HG03064 (cell line): ENCODE results near the gene PLCB1.
"Not testable (repeated sequence)": the region's sequence is repeated elsewhere in the genome, so short reads cannot be mapped to it uniquely, and the experiment has no call there.

Experiments used
- ATAC-seq: cut with Tn5 transposase; IDR thresholded peaks from one replicate; pipeline ENCODE4 v1.9.1; 2021; ENCODE audit warnings: low read depth; ENCODE audit not compliant: unreplicated experiment

PLCB1 gene

DNA sequence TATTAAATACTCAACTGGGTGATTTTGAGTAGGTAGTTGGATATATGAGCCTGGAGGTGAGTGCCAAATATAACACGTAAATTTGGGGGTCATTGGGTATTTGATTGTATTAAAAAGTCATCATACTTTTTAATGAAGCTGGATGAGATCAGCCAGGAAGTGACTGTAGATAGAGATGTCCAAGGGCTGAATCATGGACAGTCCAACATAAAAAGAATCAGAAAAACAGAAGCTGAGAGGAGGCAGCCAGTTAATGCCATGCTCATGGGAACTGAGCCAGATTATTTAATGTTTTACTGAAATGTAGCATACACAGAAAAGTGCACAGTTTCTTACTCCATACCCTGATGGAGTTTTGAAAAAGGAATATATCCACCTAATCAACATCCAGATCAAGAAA is 501.3 kb downstream of the PLCB1 start:
- no peak for ATAC-seq

DNA sequence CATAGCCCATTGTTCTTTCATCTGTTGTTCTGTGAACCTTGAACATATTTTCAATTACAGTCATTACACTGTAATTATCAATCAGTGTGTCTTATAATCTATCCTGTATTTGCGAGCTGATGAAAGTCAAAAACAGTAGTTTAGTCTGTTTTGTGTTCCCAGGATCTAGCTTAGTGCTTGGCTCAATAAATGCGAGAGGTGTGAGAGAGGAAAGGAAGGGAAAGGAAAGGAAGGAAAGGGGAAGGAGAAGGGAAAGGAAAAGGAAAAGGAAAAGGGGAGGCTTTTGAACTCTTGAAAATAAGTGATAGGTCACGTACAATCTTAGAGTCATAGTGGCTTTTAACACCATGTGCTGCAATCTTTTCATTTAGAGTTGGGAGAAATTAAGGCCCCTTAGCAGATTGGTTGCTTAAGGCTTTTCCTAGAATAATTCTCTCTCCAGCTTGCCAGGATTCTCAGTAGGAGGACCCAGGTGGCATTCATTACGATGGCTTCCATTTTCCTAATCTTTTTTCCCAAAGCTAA is 503.0 kb downstream of the PLCB1 start:
- no peak for ATAC-seq

DNA sequence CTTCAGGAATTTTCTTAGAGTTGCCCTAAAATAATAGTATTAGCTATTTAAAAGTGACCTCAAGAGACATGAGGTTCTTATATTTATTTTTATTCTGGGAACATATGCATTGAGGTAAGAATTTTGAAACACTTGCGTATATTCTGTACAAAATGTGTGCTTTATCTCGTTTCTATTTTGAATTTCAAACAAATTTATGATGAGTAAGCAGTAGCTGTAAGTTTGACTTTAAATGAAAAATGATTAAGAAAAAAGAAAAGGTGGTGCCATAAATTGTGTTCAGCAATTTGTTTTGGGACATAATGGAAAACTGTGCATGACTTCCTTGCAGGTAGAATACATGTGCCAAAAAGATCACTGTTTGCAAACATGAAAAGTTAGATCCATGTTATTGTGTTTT is 503.8 kb downstream of the PLCB1 start:
- no peak for ATAC-seq

DNA sequence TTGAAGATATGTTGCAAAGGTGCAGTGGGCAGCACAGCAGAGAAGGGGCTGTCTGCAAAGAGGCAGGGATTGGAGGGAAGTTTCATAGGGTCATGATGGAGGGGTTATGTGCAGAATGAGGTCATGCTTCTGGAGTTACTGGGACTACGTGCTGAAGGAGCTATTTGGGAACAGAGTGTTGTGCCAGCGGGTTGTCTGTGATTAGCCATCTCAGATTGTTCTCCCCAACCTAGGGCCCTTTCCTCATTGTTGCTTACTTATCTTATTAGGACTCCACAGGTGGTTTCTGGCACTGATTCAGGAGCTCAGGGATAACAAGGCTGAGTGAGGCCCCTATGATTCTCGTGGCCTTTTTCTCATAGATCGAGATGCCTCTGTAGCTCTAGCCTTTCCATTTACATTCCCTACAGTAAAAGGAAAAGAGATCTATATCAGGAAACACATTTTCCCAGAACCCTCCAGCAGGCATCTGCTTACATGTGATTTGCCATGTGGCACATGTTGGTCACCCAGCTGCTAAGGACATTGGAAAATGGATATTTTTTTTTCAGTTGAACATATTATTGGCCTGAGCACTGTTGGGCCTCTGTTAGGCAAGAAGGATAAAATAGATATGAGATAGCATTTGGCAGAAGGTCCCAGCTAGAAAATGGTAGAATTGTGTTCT is 507.2 kb downstream of the PLCB1 start:
- ATAC-seq: no peak

DNA sequence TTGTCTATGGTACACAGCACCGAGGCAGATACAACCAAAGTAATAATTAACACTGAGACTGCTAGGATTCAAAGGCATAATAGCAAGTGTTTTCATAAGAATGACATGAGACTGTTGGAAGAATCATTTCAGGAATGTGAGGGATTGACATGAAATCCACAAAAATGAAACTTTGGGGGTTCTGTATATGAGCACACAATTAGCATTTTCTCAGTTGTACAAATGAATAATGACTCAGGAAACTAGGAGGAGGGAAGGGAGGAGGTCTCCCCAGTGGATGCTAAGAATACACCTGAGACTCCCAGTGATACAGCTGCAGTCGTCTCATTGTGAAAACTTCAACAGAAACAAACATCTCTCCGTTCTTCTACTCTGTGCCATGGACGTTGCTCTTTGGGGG is 508.4 kb downstream of the PLCB1 start:
- ATAC-seq: no peak

DNA sequence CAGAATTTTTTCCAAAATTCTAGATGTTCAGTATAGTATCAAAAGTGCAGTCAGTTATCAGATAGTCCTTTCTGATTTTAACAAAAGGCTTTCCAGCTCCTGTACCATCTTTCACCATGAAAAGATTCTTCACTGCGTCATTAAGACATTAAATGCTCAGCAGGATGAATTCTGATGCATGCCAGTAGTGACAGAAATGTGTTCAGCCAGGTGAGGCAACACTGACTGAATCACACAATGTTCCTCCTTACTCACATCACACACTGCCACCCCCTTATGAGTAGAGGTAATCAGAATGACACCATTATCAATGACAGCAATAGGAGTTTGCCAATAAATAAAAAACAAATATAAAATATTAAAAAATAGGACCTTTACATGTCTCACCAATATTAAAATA is 510.2 kb downstream of the PLCB1 start:
- ATAC-seq: no peak

DNA sequence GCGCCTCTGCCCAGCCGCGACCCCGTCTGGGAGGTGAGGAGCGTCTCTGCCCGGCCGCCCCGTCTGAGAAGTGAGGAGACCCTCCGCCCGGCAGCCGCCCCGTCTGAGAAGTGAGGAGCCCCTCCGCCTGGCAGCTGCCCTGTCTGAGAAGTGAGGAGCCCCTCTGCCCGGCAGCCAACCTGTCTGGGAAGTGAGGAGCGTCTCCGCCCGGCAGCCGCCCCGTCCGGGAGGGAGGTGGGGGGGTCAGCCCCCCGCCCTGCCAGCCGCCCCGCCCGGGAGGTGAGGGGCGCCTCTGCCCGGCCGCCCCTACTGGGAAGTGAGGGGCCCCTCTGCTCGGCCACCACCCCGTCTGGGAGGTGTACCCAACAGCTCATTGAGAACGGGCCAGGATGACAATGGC is 512.4 kb downstream of the PLCB1 start:
- not testable (repeated sequence) for ATAC-seq

DNA sequence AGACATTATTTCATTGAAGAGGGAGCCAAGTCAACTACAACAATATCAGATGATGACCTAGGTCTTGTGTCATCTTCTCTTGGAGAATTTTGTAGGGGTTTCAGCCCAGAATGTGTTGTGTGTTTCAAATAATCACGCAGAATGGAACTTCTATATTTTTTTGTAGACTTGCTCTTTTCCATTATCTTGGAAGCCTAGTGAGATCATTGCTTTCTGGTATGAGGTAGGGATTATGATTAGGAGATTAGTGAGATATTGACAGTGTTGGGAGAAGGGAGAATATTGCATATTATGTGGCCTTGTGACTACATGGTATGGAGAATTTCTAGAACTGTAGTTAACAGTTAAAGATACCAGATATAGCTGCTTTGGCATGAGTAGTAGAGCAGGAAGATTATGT is 513.3 kb downstream of the PLCB1 start:
- ATAC-seq: no peak

DNA sequence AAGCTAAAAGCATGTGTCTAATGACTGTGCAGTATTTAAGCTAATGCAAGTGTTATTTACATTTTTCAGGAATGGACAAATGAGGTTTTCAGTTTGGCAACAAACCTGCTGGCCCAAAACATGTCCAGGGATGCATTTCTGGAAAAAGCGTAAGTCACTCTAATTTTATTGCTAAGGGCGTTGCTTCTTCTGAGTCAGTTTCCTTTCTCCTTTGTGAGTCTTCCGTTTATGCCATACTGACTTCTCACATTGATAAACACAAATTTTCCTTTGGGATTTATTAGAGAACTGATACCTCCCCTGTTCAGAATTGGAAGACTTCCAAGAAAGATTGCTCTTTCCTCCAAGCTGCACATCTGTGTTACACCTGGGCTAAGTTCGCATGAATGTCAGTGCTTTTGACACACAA is 514.0 kb downstream of the PLCB1 start:
- no peak for ATAC-seq

DNA sequence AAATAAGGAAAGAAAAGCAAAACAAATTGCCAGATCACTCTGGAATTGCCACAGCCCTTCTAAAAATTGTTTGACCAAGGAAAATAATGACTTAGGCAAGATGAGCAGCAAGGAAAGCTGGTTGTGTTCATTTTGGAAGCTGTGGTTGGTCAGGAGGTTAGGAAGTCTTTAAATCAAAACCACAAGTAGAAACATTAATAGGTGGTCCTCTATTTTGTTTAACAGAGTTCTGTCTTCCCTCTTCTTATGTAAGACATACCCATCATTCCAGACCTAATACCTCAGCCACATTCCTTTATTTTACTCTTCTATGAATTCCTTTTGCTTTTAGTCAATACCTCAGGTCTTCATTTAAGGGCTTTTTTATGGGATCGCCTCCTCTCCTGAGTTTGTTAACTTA is 514.6 kb downstream of the PLCB1 start:
- no peak for ATAC-seq

DNA sequence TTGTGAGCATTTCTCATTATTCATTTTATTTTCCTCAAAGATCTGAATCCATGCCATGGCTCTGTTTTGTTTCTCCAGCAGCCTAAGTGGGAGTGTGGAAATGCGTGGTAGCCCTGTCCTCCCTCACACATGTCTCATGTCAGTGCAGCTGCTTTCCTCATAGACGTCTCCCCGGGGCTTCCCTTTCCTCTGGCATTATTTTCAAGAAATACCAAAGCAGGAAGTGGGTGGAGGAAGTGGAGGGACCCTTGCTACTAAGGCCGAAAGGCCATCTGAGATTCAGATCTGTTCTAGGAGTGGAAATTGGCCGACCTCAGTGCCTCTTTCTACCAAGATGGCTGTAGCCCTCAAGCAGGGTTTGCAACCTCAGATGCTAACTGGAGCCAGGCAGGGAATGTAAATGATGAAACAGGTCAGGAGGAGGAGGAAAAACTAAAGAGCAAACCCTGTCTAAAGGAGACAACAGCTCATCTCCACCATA is 515.9 kb downstream of the PLCB1 start:
- ATAC-seq: no peak

DNA sequence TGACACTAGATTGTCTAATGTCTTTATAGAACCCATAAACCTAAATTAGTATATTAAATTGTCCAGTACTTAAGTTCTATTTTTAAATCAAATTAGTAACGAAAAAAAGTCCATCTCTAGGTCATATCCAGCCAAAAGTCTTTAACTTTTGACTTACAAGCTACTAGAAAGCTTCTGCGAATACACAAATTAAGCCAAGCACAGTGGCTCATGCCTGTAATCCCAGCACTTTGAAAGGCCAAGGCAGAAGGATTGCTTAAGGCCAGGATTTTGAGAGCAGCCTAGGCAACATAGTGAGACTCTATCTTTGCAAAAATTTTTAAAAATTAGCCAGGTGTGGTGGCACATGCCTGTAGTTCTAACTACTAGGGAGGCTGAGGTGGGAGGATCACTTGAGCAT is 516.4 kb downstream of the PLCB1 start:
- no peak for ATAC-seq

DNA sequence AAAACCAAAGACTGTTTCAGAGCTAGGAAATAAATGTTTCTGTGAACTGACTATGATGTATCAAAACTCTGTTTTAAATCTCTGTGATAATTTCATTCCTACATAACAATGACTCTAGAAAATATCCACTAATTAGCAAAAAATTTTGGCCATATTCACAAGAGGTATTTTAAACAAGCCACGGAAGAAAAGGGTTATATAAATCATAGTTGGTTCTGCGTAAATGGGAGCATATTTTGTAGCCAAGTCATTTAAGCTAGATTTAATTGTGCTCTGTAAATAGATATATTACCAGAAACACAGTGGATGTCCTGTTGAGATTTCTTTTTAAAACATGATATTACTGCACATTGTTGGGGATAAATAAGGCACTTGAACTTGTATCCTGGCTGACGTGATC is 520.3 kb downstream of the PLCB1 start:
- no peak for ATAC-seq

DNA sequence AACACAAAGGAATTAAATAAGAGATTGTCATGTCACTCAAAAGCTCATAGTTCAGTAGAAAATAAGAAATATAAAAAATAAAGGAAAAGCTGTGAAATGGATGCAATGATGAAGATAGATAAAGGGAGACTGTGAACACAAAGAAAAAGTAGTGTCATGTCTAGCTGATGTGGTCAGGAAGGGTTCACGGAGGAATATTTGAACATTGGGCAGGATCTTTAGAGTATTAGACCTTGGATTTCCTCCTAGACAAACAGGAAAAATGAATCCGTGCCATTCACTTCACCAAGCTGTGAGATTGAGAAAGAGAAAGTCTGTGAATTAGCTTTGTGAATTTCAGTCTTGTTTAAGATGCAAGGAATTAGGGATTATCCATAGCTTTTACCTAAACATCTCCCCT is 522.4 kb downstream of the PLCB1 start:
- ATAC-seq: no peak

DNA sequence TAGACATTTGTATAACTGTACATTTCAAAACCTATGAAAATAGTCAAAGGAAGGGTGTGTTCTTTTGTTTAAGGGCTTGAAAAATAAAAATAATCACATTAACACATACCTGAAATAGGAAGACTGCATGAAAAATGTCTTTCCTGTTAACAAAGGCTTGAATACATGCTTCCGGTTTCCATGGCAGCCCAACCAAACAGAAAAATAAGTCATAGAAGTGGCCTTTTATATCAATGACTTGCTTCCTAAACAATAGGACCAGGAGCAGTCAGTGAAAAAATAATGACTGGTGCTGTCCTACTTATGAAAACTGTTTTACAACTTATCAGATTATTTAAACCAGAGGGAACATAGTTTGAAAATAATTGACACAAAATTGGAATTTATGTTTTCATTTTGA is 524.3 kb downstream of the PLCB1 start:
- no peak for ATAC-seq

DNA sequence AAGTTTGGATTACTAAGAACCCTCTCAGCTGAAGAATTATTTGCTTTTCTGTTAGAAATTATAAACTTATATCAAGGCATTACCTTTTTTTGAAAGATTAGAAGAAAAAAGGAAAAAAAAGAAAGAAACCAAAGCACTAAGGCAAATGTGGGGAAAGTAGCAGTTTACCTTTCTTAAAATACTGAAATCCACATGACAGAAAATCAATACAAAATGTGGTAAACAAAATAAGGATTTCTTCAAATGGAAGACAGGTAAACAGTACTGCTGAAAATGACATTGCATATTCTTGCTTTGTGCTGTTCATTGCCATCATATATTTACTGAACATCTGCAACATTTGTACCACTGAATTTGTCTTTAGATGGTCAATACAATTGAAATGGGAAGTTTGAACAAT is 525.6 kb downstream of the PLCB1 start:
- no peak for ATAC-seq

DNA sequence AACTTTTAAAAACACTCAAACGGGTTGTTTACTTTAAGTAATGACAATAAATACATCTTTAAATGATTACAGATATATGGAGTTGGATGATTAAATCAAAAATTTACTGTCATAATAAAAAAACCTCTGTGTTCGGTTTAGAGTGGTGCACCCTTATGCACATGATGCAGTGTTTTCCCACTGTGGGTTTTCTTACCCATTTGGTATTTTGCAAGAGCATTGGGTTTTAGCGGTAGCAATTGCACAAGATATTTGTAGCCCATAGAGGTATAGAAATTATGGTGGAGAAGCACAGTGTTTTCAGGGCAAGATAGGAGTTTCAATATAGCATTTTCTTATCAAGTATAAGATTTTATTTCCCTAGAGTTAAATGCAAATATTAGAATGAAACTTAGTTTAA is 526.0 kb downstream of the PLCB1 start:
- ATAC-seq: no peak

DNA sequence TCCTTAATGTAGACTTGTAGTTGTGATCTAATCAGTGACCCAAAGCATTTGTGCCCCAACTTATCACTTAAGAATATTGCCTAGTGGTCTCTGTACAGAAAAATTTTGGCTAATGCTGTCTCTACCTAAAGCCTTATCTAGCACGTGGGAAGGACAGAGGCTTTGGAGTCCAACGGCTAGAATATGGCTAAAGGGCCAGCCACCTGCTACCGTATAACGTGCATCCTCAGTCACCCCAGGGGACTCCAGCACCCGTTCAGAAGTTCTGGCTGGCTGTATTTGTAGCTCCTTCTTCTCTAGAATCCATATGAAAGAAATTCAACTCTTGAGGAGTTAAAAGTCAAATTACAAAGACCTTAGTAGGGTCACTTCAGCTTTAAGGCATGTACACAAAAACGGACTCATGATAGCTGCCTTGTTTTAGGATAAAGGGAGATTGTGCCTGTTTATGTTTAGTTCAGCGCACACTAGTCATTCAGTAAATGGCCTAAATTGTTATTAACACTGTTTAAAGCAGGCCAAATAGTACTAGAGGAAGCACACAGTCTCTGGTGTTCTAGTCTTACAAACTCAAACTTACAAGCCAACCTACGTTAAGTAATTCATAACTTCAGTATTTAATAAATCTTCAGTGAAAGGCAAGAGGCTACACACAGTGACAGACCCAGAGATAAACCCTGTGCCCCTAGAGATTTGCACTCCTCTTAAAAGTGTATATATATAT is 529.3 kb downstream of the PLCB1 start:
- no peak for ATAC-seq

DNA sequence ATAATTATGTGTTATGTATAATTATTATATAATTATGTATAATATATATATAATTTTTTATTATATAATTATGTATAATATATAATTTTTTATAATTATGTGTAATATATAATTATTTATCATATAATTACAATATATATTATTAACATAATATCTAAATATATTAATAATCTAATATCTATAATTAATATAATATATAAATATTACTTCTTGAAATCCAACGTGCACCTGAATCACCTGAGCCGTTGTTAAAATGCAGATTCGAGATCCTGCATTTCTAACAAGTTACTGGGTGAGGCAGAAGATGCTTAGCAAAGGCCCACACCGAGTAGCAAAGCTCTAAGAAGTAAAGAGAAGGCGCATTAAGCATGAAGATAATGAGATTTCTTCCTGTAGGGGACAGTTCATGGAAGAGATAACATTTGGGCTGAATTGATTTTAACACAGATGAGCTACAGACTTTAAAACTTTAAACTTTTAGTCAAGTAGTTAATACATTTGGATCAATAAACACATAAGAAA is 530.4 kb downstream of the PLCB1 start:
- no peak for ATAC-seq

DNA sequence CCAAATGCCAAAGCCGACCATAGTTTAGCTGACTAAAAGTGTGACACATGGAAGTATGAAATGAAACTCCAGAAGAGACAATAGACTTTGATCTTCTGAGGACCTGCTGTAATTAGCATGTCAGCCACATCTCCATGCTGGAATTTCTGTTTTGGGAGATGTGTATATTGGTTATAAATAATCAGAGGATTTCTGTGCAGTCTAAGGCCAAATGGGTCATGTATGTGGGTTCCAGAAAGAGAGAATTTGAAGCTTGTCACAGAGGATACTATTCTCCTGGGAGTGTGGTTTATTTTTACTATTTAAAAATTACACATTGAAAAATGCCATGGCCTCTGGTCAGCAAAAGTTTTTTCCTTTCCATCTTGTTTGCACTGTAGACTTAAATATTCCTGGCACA is 531.4 kb downstream of the PLCB1 start:
- ATAC-seq: no peak

DNA sequence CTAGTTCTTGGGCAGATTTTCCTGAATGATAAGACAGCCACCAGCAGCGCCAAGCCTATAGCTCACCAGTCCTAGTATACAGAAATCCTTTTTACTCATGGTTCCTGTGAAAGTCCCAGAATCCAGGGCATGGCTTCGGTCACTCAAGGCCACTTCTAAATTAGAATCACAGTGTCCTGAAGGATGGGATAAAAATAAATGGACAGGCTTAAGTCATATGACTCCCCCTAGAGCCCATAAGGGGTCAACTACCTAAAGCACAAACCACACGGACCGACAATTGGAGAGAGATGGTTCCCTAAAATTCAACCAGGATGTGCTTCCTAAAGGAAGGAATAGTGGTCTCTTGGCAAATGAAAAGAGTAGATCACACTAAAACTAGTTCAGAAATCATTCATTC is 532.7 kb downstream of the PLCB1 start:
- no peak for ATAC-seq

DNA sequence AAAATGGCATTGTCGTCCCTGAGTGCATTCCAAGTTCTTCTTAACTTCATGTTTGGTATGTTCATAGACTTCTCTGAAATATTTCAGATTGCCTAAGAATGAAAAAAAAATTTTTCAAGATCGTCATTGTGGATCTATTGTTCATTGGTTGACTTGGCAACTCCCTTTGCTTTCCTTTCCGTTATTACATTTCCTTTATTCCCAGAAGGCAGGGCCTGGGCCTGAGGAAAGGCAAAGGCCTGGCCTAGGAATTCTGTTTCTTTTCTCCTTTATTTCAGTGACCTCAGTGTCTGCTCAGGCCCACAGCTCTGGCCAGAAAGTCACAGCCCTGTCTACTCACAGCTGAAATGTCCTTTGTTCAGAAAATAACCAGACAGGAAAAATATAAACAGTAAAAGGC is 535.2 kb downstream of the PLCB1 start:
- ATAC-seq: no peak
